Activated CD4-positive, alpha-beta T cell treated with anti-CD3 and anti-CD28 coated beads for 48 hours (primary cell): Measurements from ENCODE around the gene ERCC1.
"Not testable (repeated sequence)": the region's sequence is repeated elsewhere in the genome, so short reads cannot be mapped to it uniquely, and the experiment has no call there.

ENCODE experiments used
- DNase-seq: peaks from one replicate; pipeline ENCODE4 v3.0.0-alpha.2; 2020

ERCC1 gene

DNA sequence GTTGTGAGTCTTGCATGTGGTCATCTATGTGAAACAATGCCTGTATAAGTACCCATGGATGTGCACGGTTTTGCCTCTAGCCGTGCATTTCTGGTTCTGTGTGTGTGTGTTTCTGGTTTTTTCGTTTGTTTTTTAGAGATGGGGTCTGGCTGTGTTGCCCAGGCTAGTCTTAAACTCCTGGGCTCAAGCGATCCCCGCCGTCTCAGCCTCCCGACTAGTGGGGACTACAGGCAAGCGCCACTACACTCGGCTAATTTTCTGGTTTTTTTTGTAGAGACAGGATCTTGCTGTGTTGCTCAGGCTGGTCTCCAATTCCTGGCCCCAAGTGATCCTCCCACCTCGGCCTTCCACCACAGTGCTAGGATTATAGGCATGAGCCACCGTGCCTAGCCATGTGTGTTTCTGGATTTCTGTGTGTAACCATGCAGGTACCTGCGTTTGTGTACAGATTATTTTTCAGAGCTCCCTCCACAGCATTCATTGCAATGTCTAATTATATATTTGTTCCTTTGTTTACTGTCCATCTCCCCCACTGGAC, 28.2 kb upstream of the ERCC1 start:
- DNase-seq, result no peak

- peak; percentile 45 for DNase-seq
Measured at GRCh38 chr19:45451131-45451849, 27.6 kb upstream of the ERCC1 start.

- no peak for DNase-seq
Measured at GRCh38 chr19:45450012-45450333, 26.3 kb upstream of the ERCC1 start.

GRCh38 chr19:45448887-45449299, 25.2 kb upstream of the ERCC1 start:
- no peak for DNase-seq

- no peak for DNase-seq
Measured at GRCh38 chr19:45448425-45448756, 24.7 kb upstream of the ERCC1 start.

DNA sequence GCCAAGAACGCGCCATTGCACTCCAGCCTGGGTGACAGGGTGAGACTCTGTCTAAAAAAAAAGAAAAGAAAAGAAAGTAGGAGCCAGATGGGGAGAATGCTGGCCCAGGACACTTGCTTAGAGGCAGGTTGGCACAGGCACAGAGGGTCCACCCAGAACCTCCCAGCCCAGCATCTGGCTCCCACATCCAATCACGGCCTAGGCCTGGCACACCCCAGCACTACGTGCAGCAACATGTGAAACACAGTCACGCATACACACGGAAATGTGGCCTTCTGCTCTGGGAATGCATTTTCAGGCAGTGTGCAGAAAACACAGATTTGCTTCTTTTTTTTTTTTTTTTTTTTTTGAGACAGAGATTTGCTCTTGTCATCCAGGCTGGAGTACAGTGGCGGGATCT, 23.2 kb upstream of the ERCC1 start:
- DNase-seq, result no peak

DNA sequence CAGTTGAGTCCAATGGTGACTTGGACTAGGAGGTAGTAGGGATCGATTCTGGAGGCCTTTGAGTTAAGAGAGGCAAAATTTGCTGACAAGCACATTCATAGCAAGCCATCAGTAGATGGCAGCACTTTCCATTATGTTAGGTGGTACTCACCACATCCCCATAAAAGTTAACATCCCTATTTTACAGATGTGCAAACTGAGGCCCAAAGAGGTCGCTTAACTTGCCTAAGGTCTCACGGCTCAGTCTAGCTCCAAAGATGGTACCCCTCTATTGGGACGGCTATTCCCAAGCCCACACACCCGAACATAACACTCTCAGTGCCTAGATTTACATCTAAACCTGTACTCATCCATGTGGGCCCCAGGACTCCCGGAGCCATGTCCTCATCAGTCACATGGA, 22.6 kb upstream of the ERCC1 start:
- no peak for DNase-seq

- no peak for DNase-seq
Measured at GRCh38 chr19:45445139-45445538, 21.4 kb upstream of the ERCC1 start.

DNA sequence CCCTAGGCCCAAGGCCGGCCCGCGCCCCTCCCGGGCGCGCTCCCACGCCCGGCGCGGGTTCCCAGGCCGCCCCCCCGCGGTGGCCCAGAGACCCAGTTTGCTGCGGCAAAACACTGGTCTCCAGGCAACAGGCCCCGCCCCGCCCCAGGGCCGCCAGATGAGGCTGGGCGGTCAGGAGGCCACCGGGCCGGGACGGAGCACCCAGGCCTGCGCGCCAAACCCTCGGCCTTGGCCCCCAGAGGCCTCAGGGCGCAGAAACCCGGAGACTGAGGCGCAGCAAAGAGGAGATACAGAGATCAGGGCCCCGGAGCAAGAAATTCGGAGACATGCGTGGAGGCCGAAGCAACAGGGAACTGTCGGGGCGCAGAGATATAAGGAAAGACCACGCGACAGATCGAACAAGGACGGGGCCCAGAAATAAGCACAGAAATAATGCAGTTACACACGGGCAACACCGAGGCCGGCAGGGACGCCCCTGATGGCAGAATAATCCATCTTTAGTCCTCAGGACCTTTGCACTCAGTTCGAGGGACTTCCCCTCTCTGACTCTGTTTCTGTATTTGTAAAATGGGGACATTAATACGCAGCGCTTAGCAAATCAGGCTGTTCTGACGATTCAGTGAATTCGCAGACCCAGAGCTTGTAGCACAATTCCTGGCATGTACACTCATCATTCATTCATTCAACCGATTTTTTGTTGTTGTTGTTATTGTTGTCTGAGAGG, 20.8 kb upstream of the ERCC1 start:
- DNase-seq, result peak; percentile 79

DNA sequence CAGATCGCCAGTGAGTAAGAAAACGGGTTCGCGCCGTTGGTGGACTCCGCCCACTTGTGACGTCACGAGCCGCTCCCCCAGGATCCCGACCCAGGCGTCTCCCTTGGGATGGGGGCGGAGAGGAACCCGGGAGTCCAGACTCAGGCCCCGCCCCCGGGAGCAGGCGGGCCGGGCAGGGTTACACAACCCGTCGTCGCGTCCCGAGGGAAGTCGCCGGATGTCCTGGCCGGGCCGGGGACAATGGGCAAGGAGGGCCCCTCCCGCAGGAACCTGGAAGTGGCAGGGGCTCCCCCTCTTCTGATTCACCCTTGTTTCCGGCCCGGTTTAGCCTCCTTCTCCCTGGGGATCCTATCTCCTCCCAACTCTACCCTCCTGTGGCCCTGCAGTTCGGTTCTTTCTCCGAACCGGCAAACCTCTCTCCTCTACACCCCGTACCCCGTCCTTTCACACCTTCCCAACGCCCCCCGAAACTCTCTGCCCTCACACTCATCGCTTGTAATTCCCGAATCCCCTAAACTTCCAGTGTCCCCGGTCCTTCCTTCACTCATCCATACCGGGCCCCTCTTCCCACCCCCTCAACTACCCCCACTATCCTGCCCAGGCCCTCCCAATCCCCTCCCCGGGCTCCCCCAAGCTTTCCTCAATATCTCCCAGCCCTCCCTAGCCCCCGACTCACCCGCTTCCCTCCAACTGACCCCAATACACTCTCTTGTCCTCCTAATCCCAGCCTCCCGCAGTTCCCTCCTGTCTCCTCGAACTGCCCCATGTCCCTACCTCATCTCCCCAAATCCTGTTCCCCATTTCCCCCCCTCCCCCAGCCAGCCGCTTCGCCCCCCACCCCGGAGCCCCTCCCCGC, 20.0 kb upstream of the ERCC1 start:
- peak; percentile 65 for DNase-seq

- peak; percentile 56 for DNase-seq
Measured at GRCh38 chr19:45442778-45443461, 19.2 kb upstream of the ERCC1 start.

DNA sequence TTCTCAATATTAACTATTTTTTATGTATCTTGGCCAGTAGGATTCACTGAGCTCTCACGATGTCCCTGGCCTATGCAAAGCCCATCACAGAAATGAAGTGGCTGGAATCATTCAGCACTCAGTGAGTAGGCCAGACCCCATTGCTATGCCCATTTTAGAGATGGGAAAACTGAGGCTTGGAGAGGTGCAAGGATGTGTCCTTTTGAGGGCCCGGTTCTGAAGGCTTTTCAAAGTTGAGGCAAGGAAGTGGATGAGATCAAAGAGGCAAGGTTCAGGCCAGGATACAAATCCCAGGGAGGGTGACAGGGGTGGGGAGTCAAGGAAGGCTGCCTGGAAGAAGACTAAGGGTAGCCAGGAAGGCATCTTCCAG, 18.7 kb upstream of the ERCC1 start:
- no peak for DNase-seq

DNA sequence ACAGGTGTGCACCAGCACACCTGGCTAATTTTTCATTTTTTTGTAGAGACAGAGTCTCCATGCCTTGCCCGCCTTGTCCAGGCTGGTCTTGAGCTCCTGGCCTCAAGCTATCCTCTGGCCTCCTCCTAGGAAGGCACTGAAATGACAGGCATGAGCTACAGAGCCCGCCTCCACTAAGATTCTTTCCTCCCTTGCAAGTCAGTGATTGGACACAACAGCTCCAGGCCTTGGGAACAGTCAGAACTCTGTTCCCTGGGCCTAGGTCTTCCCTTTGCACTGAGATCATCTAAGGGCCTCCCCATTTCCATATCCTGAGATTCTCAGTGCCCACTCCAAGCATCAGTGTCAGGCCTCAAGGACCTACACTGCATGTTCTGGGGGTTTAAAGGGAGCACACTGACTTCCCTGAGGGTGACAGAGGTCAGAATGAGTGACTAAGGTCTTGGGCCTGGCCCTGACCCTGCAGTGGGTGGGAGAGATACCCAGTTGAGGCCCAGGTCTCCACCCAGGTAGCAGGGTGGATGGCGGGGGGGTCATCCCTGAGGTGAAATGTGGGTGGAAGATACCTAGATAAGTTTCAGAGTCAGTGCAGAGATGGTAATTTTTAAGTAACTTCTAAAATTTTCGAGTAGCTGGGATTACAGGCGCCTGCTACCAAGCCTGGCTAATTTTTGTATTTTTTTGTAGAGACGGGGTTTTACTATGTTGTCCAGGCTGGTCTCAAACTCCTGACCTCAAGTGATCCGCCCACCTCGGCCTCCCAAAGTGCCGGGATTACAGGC, 17.3 kb upstream of the ERCC1 start:
- DNase-seq, result no peak

GRCh38 chr19:45440259-45440638, 16.5 kb upstream of the ERCC1 start:
- DNase-seq, result no peak

DNA sequence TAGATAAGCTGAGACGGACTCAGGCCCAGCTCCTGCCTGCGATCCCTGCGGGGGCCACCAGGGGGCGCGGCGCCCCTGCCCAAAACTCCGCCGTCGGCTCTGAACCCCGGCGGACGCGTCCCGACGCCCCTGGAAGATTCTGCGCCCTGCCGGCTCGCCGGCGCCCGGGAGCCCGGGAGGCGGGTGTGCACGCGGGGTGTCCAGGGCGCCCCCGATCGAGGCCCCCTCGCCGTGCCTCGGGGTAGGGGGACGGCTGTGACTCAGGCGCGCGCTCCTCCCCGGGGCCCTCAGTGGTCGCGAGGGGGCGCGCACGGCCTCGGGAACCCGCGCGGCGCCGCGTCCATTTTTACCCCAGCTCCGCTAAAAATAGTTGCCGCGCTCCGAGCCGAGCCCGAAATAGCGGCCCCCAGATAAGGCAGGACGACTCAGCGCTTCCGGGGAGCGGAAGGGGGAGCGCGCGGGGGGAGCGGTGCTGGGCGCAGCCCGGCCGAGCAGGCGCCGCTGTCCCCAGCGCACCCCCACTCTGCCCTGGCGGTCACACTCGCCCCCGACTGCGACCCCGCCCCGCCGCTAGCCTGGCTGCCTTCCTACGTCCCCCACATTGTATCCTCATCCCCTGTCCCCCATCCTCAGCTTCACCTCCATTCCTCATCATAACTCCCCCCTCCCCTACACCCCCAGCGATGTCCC, 16.0 kb upstream of the ERCC1 start:
- DNase-seq, result peak; percentile 87

- DNase-seq, result no peak
Measured at GRCh38 chr19:45439190-45439568, 15.5 kb upstream of the ERCC1 start.

GRCh38 chr19:45437328-45437727, 13.6 kb upstream of the ERCC1 start:
- DNase-seq, result no peak

DNA sequence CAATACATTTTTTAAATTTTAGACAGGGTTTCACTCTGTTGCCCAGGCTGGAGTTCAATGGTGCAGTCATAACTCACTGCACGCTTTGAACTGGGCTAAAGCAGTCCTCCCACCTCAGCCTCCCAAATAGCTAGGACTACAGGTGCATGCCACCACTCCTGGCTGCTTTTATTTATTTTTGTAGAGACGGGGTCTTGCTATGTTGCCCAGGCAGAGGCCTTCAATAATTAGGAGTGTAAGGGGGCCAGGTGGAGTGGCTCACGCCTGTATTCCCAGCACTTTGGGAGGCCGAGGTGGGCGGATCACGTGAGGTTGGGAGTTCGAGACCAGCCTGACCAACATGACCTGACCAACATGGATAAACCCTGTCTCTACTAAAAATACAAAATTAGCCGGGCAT, 8.8 kb upstream of the ERCC1 start:
- DNase-seq, result not testable (repeated sequence)

- DNase-seq, result not testable (repeated sequence)
Measured at GRCh38 chr19:45431008-45431407, 7.3 kb upstream of the ERCC1 start.

DNA sequence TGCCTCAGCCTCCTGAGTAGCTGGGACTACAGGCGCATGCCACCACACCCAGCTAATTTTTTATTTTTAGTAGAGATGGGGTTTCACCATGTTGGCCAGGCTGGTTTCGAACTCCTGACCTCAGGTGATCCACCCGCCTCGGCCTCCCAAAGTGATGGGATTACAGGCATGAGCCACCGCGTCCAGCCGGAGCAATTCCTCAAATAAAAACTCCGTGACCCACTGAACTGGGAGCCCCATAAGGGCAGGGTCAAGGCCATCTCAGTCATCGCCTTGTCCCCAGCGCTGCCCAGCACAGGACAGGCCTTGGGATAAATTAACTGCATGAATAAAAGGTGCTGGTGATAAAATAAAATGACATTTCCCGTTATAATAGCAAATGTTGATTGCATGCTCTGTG, 6.2 kb upstream of the ERCC1 start:
- not testable (repeated sequence) for DNase-seq

GRCh38 chr19:45428384-45429231, 4.9 kb upstream of the ERCC1 start:
- peak; percentile 29 for DNase-seq
